NT2/D1 (cell line): ENCODE results near the gene NRP1.
"Not testable (repeated sequence)": the region's sequence is repeated elsewhere in the genome, so short reads cannot be mapped to it uniquely, and the experiment has no call there.

Source experiments
- YY1 ChIP-seq: IDR thresholded peaks from 2 replicates; pipeline ENCODE4 v1.6.1; 2011; ENCODE audit not compliant: insufficient read length, insufficient read depth
- ZNF274 ChIP-seq: IDR thresholded peaks from 2 replicates; pipeline ENCODE4 v1.6.1; 2011; ENCODE audit warnings: mild to moderate bottlenecking, low read depth, low read length

DNA sequence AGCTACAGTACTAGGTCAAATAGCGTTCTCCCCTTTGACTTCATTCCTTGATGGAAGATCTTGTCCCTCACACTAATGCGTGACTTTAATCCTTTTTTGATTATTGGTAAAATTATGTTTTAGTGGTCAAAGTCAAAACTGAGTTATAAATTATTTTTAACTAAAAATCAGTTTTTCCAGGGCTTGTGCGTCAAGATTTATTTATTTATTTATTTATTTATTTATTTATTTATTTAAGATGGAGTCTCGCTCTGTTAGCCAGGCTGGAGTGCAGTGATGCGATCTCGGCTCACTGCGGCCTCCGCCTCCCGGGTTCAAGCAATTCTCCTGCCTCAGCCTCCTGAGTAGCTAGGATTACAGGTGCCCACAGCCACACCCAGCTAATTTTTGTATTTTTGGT is 112.2 kb downstream of the NRP1 start:
- TF ChIP-seq ZNF274, YY1: not testable (repeated sequence)
